Liver (tissue), 2 donors: Measurements from ENCODE around the gene SNAPC1.

Source experiments
- ZBTB33 ChIP-seq: IDR thresholded peaks from 2 replicates; pipeline ENCODE4 v1.6.1; 2016; ENCODE audit warnings: antibody characterized with exemption
- TF ChIP-seq, protein P1 (sequence below): fragments of 150-350 bp; IDR thresholded peaks from 2 replicates; pipeline ENCODE4 v1.5.1; 2017; ENCODE audit warnings: improper control_type of control experiment, low read depth, low read length; ENCODE audit not compliant: missing input control
- TF ChIP-seq, protein P2 (sequence below): IDR thresholded peaks from 2 replicates; pipeline ENCODE4 v1.6.1; 2016; ENCODE audit warnings: antibody characterized with exemption
- donor health status: healthy.

- TF ChIP-seq ZBTB33 = no peak
- TF ChIP-seq, protein P1, sequence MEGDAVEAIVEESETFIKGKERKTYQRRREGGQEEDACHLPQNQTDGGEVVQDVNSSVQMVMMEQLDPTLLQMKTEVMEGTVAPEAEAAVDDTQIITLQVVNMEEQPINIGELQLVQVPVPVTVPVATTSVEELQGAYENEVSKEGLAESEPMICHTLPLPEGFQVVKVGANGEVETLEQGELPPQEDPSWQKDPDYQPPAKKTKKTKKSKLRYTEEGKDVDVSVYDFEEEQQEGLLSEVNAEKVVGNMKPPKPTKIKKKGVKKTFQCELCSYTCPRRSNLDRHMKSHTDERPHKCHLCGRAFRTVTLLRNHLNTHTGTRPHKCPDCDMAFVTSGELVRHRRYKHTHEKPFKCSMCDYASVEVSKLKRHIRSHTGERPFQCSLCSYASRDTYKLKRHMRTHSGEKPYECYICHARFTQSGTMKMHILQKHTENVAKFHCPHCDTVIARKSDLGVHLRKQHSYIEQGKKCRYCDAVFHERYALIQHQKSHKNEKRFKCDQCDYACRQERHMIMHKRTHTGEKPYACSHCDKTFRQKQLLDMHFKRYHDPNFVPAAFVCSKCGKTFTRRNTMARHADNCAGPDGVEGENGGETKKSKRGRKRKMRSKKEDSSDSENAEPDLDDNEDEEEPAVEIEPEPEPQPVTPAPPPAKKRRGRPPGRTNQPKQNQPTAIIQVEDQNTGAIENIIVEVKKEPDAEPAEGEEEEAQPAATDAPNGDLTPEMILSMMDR = no peak
- TF ChIP-seq, protein P2, sequence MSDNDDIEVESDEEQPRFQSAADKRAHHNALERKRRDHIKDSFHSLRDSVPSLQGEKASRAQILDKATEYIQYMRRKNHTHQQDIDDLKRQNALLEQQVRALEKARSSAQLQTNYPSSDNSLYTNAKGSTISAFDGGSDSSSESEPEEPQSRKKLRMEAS = no peak
These were observed 6.1 kb upstream of the SNAPC1 start for GRCh38 chr14:61756135-61756534.
